Kidney tubule cell (primary cell): ENCODE data around the gene HLTF.
"Not testable (repeated sequence)": the region's sequence is repeated elsewhere in the genome, so short reads cannot be mapped to it uniquely, and the experiment has no call there.

Source experiments
- DNase-seq: peaks from one replicate; pipeline ENCODE4 v3.0.0-alpha.2; 2018; ENCODE audit warnings: low spot score

Gene HLTF

GRCh38 chr3:148991219-148992026 is 94.9 kb downstream of the HLTF start, which contains the start of gene GYG1:
Gene GYG1, plus strand, starts transcription at chr3:148991540. Its CDS starts 101 bp downstream, at chr3:148991641.
- DNase-seq = peak; percentile 89

GRCh38 chr3:148990236-148990635 is 96.1 kb downstream of the HLTF start:
- no peak for DNase-seq

- not testable (repeated sequence) for DNase-seq
These were observed 98.8 kb downstream of the HLTF start for GRCh38 chr3:148987551-148987950.

- no peak for DNase-seq
These were observed 105.1 kb downstream of the HLTF start for GRCh38 chr3:148981273-148981672.
